Measurements from ENCODE around the gene DNAH9.

Gene DNAH9

GRCh38 chr17:11601661-11602060 lies 3.4 kb downstream of the DNAH9 start:
- DNase-seq (ENCODE audit: low spot score) = no peak

GRCh38 chr17:11608396-11608795 lies 10.1 kb downstream of the DNAH9 start:
- no peak for DNase-seq (ENCODE audit: low spot score)

DNA sequence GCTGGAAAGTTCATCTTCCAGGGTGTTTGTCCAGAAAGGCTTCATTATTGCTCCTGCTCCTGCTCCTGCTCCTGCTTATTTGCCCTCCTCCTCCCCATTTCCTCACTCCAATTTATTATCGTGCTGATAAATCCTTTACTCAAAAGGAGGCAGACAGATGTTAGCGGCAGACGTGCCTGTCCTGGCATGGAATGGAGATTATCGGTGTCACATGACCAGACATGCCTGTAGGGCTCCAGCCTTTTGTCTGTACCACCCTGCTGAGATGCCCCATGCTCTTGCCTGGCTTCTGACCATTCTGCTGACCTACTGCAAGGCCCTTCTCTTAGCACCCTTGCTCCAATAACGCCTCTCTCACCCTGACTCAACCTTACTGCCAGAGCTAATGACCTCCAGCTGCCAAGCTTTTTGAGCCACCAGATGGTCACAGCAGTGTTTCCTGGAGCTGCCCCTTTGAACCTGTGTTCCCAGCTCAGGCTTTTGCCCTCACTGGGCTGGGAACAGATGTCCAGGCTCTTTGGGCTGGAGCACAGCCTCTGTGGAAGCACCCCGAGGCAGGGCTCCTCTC lies 12.8 kb downstream of the DNAH9 start:
- DNase-seq (ENCODE audit: low spot score) = no peak

- no peak for DNase-seq (ENCODE audit: low spot score)
These were observed 14.7 kb downstream of the DNAH9 start for GRCh38 chr17:11612956-11613355.

DNA sequence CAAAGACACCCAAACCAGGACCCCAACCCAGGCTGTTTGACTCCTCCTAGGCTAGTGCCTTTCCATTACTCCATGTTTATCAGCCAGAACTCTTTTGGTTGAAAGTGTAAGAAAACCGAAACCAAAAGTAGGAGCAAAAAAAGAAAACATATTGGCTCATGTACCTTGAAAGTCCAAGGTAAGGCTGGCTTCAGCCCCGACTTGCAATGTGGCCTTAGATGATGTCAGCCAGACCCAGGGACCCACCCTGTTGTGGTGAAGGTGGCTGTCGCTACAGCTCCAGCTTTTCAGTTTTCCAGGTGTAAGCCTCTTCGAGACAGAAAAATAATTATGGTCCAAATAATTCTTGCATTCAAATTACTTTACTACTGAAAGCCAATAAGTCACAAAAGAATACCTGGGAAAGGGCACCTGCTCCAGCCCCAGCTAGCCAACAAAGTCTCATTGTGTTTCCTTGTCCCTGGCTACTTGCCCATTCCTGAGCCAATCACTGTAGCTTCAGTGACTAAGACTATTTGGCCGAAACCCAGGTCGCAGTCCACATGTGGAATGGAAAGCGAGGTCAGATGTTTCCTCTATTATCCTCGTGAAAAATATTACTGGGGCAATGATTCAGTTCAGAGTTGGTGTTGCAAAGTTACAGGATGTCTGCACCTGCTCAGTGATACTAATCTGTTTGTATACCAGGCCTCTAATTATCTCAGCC lies 20.7 kb downstream of the DNAH9 start:
- no peak for DNase-seq (ENCODE audit: low spot score)

GRCh38 chr17:11622492-11622891 lies 24.2 kb downstream of the DNAH9 start:
- no peak for DNase-seq (ENCODE audit: low spot score)

GRCh38 chr17:11624976-11625375 lies 26.7 kb downstream of the DNAH9 start:
- no peak for DNase-seq (ENCODE audit: low spot score)

GRCh38 chr17:11625878-11626277 lies 27.6 kb downstream of the DNAH9 start:
- no peak for DNase-seq (ENCODE audit: low spot score)

- DNase-seq (ENCODE audit: low spot score) = no peak
These were observed 29.2 kb downstream of the DNAH9 start for GRCh38 chr17:11627301-11627940.

- DNase-seq (ENCODE audit: low spot score) = no peak
These were observed 30.1 kb downstream of the DNAH9 start for GRCh38 chr17:11628374-11628773.

- DNase-seq (ENCODE audit: low spot score) = no peak
These were observed 30.6 kb downstream of the DNAH9 start for GRCh38 chr17:11628831-11629230.

DNA sequence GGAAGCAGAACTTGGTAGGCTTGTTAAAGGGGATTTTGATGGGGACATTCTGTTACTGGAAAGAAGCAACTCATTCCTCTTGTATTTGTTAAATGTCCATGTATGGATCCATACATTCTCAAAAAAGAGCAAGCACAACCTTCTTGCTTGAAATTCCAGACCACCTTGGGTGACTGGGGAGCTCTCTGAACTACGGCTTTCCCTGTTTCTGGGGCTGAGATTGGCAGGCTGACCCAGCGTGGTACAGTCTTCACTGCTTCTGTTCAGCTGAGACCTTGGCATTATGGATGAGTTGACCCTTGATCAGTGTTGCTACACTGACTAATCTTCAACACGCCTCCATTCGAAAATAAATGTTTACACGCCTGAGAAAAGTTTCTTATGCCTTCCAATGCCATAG lies 38.5 kb downstream of the DNAH9 start:
- DNase-seq (ENCODE audit: low spot score) = no peak

DNA sequence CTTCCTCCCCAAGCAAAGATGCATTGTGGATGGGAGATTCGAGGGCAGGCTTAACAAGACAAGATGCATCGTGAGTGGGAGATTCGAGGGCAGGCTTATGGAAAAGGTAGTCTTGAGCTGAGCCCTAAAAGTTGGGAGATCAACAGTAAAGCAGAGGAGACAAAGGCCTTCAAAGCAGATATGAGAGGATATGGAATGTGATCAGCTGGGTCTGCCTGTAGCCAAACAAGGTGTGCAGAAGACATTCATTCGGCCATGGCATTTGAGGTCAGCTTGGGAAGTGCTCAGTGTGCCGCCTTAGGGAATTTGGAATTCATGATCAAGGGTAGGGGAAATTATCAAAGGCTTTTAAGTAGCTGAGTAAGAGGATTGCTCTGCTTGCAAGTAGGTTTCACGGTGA lies 39.5 kb downstream of the DNAH9 start:
- no peak for DNase-seq (ENCODE audit: low spot score)

GRCh38 chr17:11638700-11639265 lies 40.5 kb downstream of the DNAH9 start:
- DNase-seq (ENCODE audit: low spot score) = no peak

DNA sequence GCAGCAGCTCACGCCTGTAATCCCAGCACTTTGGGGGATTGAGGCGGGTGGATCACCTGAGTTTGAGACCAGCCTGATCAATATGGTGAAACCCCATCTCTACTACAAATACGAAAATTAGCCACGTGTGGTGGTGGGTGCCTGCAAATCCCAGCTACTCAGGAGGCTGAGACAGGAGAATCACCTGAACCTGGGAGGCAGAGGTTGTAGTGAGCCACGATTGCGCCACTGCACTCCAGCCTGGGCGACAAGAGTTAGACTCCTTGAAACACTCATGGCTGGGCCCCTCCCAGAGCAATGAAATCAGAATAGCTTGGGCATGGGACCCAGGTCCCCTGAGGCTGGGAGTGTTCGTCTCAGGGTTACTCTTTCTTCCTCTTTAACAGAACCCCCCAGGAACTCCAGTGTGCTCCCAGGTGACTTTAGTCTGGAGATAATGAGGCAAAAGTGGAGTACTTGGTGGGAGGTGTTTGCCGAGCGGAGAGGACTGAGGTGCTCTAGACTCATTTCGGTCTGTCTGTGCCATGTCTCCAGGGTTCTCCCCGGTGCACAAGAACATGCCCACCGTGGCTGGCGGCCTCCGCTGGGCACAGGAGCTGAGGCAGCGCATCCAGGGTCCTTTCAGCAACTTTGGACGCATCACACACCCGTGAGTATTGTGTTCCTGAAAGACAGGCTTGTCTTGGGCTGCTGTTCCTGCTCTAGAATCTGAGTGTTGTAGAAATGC lies 41.6 kb downstream of the DNAH9 start:
- DNase-seq (ENCODE audit: low spot score) = no peak

GRCh38 chr17:11640463-11640814 lies 42.2 kb downstream of the DNAH9 start:
- no peak for DNase-seq (ENCODE audit: low spot score)

DNA sequence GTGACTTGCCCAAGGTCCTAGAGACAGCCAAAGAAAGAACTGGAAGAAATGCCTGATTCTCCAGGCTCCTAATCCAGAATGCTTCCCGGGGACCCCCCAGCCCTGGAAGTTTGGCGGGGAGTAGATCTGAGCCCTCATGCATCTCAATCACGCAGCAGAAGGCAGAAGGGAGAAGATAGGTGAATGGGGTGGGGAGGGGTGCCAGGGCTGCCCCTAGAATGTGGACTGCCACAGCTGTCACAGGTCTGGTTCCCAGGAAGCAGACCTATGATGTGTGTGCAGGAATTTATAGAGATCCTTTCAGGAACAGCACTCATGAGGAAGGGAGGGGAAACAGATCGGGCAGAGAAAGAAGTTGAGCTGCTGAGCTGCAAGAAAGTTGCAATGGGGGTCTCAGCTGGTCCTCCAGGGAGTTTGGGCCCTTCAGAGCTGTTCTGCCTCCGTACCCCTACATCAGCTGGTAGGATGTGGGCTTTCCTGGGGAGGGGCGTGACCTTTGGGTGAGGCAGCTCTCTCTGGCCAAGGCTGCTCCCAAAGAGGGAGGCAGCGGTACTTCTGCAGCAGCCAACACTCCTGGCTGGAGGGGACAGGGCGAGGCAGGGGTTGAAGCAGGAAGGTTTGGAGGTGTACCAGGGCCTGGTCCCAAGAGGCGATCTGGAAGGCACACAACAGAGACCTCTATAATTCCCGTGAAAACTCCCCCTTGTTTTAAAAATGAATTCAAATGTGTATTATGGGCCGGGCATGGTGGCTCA lies 43.4 kb downstream of the DNAH9 start:
- DNase-seq (ENCODE audit: low spot score) = no peak

GRCh38 chr17:11642655-11643054 lies 44.4 kb downstream of the DNAH9 start:
- no peak for DNase-seq (ENCODE audit: low spot score)

DNA sequence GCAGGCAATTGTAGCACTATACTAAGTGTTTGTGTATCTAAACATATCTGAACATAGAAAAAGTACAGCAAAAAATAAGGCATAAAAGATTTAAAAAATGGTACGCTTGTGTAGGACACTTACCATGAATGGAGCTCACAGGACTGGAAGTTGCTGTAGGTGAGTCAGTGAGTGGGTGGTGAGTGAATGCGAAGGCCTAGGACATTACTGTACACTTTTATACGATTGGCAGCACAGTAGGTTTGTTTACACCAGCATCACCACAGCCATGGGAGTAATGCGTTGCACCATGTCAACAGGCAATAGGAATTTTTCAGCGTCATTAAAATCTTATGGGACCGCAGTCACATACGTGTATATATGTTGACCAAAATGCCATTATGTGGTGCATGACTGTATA lies 45.6 kb downstream of the DNAH9 start:
- DNase-seq (ENCODE audit: low spot score) = no peak

- DNase-seq (ENCODE audit: low spot score) = no peak
These were observed 46.3 kb downstream of the DNAH9 start for GRCh38 chr17:11644265-11645212.

DNA sequence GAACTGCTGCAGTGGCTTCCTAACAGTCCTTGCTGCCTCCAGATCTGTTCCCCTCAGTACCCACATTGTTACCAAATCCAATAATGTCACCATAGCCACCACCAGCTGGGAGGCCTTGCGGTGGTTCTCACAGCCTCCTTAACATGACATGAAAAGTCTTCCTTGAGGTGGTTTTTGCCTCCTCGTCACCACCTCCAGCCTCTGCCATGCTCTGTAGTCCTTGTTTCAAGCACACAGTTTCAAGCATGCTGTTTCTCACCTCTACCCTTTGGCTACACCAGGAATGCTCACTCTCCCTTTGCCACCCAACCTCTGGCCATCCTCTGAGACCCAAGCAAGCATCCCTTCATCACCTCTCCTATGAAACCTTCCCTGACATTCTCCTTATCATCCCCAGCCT lies 47.2 kb downstream of the DNAH9 start:
- DNase-seq (ENCODE audit: low spot score) = no peak

Data from left forelimb (tissue), 1 donor.